ENCODE results near the gene AK3. TPM values are rescaled to one million over a fixed set of nuclear protein-coding genes. Genes with fewer than 3 reads are reported as not detected.

The AK3 gene
- total and polyA plus RNA-seq, 2 of the 8 experiments (the other 6 are each of a cell fraction or from before 2014, with no cell fraction given): 8.9 to 30.0 TPM

DNA sequence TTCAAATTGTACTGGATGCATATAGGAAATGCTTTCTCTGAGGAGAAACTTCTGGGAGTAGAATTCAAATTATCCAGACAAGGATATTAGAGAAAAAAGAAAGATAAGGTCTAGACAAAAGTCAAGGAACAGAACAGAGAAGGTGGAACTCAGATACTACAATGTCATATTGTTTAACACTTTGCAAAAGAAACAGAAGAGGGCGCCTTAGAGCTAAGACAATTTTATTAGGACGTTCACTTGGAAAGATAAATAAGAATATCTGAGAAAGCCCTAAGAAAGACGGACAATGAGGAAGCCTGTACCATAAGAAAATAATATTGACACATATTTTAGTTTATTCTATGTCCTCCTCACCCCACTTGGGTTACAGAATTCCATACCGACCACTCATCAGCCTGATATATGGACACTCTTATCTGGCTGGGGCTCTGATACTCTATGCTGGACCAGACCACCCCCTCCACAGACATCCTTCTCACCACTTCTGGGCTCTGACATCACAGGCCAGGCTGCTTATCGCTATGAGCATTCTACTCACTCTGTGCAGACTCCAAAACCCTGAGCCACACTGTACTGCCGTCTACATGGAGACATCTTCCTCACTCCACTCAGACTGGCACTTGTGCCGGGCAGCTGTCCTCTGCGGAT is 9.1 kb upstream of the AK3 start:
- Histone ChIP-seq H3K18ac (ENCODE audit: extremely low read depth, low read length) (no peak overlapping the region), H2AFZ (ENCODE audit: low read length) (no peak overlapping the region), H2BK12ac (ENCODE audit: low read depth, low read length) (no peak overlapping the region), H3K23ac (ENCODE audit: insufficient read length) (no peak overlapping the region), H3K4me2 (ENCODE audit: insufficient read depth in 1 of 2, low read depth in 2 of 2, low read length in 2 of 2) (no peak overlapping the region), H3K56ac (replicated peaks; ENCODE audit: insufficient read length, low read depth, low read length) (no peak overlapping the region), H3K4me1 (replicated peaks in 1 of 4; ENCODE audit: control insufficient read depth in 3 of 4, insufficient read depth in 4 of 4, low read length in 3 of 4) (no peaks in the 10 kb centered on the region), H3K79me2 (ENCODE audit: control insufficient read depth in 1 of 2, insufficient read depth in 2 of 2, low read length in 2 of 2) (no peaks in the 10 kb centered on the region), H2AK5ac (ENCODE audit: low read depth, low read length) (no peak overlapping the region), H2BK15ac (ENCODE audit: low read length) (no peak overlapping the region), H2BK20ac (ENCODE audit: low read length) (no peak overlapping the region), H4K8ac (ENCODE audit: extremely low read depth, insufficient read depth, low read length) (no peak overlapping the region), H3K27ac (ENCODE audit: low read depth, low read length) (no peak overlapping the region), H3K36me3 (ENCODE audit: control insufficient read depth in 2 of 4, insufficient read depth in 4 of 4, low read length in 3 of 4) (no peaks in the 10 kb centered on the region), H4K5ac (ENCODE audit: insufficient read length, low read depth, low read length) (no peak overlapping the region), H3K79me1 (ENCODE audit: low read depth, low read length) (no peaks in the 10 kb centered on the region), H4K91ac (replicated peaks; ENCODE audit: insufficient read length, low read length) (no peak overlapping the region), H2BK5ac (ENCODE audit: low read depth, low read length) (no peak overlapping the region), H3K23me2 (ENCODE audit: low read depth, low read length) (no peaks in the 10 kb centered on the region), H3K27me3 (replicated peaks in 1 of 4; ENCODE audit: control insufficient read depth in 3 of 4, extremely low read depth in 1 of 4, insufficient read depth in 3 of 4, low read length in 3 of 4) (no peaks in the 10 kb centered on the region), H3K14ac (ENCODE audit: insufficient read length) (no peak overlapping the region), H3K4me3 (ENCODE audit: extremely low read depth in 1 of 4, insufficient read depth in 2 of 4, low read depth in 3 of 4, low read length in 4 of 4) (no peak overlapping the region), H3K9ac (replicated peaks in 1 of 4; ENCODE audit: extremely low read depth in 1 of 4, low read depth in 3 of 4, low read length in 3 of 4) (no peak overlapping the region), H3K4ac (replicated peaks; ENCODE audit: insufficient read length, low read depth, low read length) (no peak overlapping the region), H4K20me1 (replicated peaks in 1 of 2; ENCODE audit: control insufficient read depth in 1 of 2, insufficient read depth in 2 of 2, low read length in 2 of 2) (no peaks in the 10 kb centered on the region), H2BK120ac (replicated peaks; ENCODE audit: low read depth, low read length) (no peak overlapping the region), H3K9me3 (ENCODE audit: insufficient read depth in 2 of 2, low read depth in 1 of 2, low read length in 1 of 2) (no peaks in the 10 kb centered on the region)
- DNase-seq (ENCODE audit: low read depth in 1 of 2, low spot score in 2 of 2): no peak
- ChIA-PET POLR2A (ENCODE audit: partially characterized antibody) (interaction anchor here (1.3 kb wide), 1 partner anchor 9 kb away, joined by 5 read pairs; the partner anchor contains the start of gene AK3), CTCF (ENCODE audit: partially characterized antibody) (interaction anchor here (0.6 to 2.3 kb wide), 16 partner anchors 9 to 850 kb away, joined by 3 to 18 read pairs (median 4); partner anchors contain the start of gene AK3)
- FAIRE-seq: peak; percentile 74
- TF ChIP-seq, protein P1, sequence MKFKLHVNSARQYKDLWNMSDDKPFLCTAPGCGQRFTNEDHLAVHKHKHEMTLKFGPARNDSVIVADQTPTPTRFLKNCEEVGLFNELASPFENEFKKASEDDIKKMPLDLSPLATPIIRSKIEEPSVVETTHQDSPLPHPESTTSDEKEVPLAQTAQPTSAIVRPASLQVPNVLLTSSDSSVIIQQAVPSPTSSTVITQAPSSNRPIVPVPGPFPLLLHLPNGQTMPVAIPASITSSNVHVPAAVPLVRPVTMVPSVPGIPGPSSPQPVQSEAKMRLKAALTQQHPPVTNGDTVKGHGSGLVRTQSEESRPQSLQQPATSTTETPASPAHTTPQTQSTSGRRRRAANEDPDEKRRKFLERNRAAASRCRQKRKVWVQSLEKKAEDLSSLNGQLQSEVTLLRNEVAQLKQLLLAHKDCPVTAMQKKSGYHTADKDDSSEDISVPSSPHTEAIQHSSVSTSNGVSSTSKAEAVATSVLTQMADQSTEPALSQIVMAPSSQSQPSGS (IDR thresholded peaks at IDR 0.05; ENCODE audit: low read length): no peak
- TF ChIP-seq RAD21 (IDR thresholded peaks at IDR 0.05 in 1 of 2, conservative IDR thresholded peaks at IDR 0.05 in 1 of 2; ENCODE audit: low read depth in 2 of 2, low read length in 2 of 2): peak; percentile 50 to 52
- TF ChIP-seq, protein P2, sequence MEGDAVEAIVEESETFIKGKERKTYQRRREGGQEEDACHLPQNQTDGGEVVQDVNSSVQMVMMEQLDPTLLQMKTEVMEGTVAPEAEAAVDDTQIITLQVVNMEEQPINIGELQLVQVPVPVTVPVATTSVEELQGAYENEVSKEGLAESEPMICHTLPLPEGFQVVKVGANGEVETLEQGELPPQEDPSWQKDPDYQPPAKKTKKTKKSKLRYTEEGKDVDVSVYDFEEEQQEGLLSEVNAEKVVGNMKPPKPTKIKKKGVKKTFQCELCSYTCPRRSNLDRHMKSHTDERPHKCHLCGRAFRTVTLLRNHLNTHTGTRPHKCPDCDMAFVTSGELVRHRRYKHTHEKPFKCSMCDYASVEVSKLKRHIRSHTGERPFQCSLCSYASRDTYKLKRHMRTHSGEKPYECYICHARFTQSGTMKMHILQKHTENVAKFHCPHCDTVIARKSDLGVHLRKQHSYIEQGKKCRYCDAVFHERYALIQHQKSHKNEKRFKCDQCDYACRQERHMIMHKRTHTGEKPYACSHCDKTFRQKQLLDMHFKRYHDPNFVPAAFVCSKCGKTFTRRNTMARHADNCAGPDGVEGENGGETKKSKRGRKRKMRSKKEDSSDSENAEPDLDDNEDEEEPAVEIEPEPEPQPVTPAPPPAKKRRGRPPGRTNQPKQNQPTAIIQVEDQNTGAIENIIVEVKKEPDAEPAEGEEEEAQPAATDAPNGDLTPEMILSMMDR (IDR thresholded peaks at IDR 0.05; ENCODE audit: control extremely low read depth in 1 of 3, insufficient read depth in 1 of 3, low read depth in 1 of 3, low read length in 3 of 3): peak in 2 of 3 experiments; percentile 13 to 48; a peak in 2 of 4 replicates
- no peak for TF ChIP-seq CTBP2 (IDR thresholded peaks at IDR 0.05; ENCODE audit: borderline replicate concordance, insufficient read depth, insufficient read length, low read length)
- no peak for TF ChIP-seq TAF7 (optimal IDR thresholded peaks at IDR 0.05; ENCODE audit: borderline replicate concordance, low read depth, low read length)
- 57% methylated on average over 8 of the region's 8 CpGs; no CpG with 5 or more reads in 1 of the 2 experiments for WGBS, 2 experiments (ENCODE audit: extremely low coverage in 1 of 2, insufficient coverage in 1 of 2, insufficient read length in 1 of 2, insufficient replicate concordance in 2 of 2, low coverage in 1 of 2, low lambda C conversion rate in 2 of 2, missing lambda C conversion rate in 1 of 2)

All from H1 (cell line).